Stimulated activated CD4-positive, alpha-beta T cell treated with anti-CD3 and anti-CD28 coated beads, Interleukin-12 subunit alpha, Interleukin-12 subunit beta, amount 100 ng/mL, for 24 hours (primary cell): Measurements from ENCODE around the gene PRAMEF15.
"Not testable (repeated sequence)": the region's sequence is repeated elsewhere in the genome, so short reads cannot be mapped to it uniquely, and the experiment has no call there.

Experiments used
- DNase-seq, 2 experiments: peaks; one replicate each; pipeline ENCODE4 v3.0.0-alpha.2; 2020; ENCODE audit warnings: low read depth in 2 of 2

Gene PRAMEF15

GRCh38 chr1:13315281-13315680 is at the start of gene PRAMEF15:
Gene PRAMEF15, plus strand, starts transcription at chr1:13315581. Its CDS starts 2,827 bp downstream, at chr1:13318408.
- not testable (repeated sequence) for DNase-seq

- not testable (repeated sequence) for DNase-seq
These were observed 38.4 kb upstream of the PRAMEF15 start for GRCh38 chr1:13277016-13277415.

- DNase-seq = not testable (repeated sequence)
These were observed 35.8 kb upstream of the PRAMEF15 start for GRCh38 chr1:13279617-13280016.

- DNase-seq = not testable (repeated sequence)
These were observed 30.3 kb upstream of the PRAMEF15 start, which contains the start of gene PRAMEF8 for GRCh38 chr1:13285037-13285436. Gene PRAMEF8, minus strand, starts transcription at chr1:13285137. Its CDS starts 1,046 bp downstream, at chr1:13284091.

DNA sequence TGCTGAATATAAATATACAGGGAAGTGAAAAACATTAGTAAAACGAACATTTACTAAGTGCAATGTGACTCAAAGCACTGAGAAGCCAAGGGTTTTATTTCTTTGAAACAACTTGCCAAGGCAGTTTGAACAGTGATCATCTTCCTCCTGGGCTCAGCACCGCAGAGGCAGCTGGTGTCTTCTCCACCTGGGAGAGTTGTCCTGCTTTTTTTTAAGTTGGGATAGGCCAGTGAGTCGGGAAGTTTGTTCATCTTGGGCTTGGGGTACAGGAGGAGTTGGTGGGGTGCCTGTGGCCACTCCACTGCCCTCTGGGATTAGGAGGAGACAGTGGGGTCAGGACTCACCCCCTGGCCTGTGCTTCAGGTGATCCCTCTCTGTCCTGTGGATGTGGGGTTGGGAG is 26.4 kb upstream of the PRAMEF15 start:
- not testable (repeated sequence) for DNase-seq

DNA sequence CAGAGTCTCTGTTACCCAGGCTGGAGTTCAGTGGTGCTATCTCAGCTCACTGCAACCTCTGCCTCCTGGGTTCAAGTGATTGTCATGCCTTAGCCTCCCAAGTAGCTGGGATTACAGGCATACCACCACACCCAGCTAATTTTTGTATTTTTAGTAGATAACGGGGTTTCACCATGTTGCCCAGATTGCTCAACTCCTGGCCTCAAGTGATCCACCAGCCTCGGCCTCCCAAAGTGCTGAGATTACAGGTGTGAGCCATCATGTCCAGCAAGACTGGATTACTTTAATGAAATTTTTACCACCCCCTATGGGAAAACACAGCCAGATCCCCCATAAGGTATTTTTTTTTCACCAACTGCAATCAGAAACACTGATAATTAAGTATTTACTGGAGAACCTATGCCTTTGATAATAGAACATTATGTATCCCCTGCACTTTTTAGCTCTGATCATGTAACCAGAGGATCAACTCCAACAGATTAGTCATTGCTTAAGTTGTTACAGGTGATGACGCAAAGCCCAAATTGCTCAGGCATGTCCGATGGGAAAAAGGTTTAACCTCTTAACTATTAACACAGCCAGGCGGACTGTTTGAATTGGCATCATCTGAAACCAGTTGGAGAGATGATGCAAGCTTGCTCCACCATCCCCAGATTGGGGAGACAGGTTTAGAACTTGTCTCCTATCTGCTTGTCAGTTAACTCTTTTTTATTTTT is 18.0 kb upstream of the PRAMEF15 start:
- DNase-seq = not testable (repeated sequence)

- DNase-seq = not testable (repeated sequence)
These were observed 16.7 kb upstream of the PRAMEF15 start for GRCh38 chr1:13298699-13299098.

DNA sequence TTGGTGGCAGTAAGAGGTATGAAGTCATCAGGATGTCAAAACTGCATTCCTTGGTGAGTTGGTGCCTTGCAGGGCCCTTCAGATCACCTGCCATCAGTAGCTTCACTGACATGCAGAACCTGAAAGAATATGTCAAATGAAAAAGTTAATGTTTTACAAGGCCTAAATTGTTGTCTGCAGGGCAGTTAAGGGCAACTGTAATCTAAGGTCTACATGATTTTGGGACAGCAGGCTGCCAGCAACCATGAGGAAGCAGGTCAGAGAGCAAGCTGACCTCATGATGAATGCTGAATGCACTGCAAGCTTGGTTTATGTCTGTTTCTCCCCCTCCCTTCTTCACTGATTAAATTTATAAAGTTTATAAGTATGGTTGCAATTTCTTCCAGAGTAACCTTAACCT is 13.2 kb upstream of the PRAMEF15 start:
- DNase-seq = not testable (repeated sequence)

GRCh38 chr1:13303239-13303638 is 12.1 kb upstream of the PRAMEF15 start, which contains the start of gene PRAMEF33:
Gene PRAMEF33, plus strand, starts transcription at chr1:13303539. Its CDS starts 2,416 bp downstream, at chr1:13305955.
- not testable (repeated sequence) for DNase-seq

GRCh38 chr1:13342496-13342895 is 27.1 kb downstream of the PRAMEF15 start:
- DNase-seq = not testable (repeated sequence)

DNA sequence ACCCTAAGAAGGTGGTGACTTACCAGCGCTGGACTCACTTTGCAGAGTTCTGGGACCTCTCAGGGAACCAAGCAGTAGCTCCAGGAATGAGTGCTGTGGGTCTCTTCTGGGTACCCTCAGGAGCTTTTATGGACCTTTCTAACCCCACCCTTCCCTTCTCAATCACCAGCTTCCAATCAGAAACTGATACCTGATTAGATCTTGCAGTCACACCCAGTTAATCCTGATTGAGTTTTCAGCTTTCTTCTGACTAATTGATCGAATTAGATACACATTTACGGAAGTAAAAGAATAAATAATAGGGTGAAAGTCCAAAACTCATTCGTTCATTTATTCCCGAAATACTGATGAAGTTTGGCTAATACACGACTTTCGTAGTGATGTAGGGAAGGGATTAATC is 31.7 kb downstream of the PRAMEF15 start, which contains the start of gene PRAMEF14:
Gene PRAMEF14 (minus strand): TSS at position 101 of the 400 bp plus-strand sequence. CDS start 1,820 bp downstream, outside the sequence.
- not testable (repeated sequence) for DNase-seq

GRCh38 chr1:13353476-13353875 is 38.1 kb downstream of the PRAMEF15 start:
- not testable (repeated sequence) for DNase-seq

GRCh38 chr1:13354475-13354874 is 39.1 kb downstream of the PRAMEF15 start:
- DNase-seq = not testable (repeated sequence)

GRCh38 chr1:13356774-13357173 is 41.4 kb downstream of the PRAMEF15 start:
- not testable (repeated sequence) for DNase-seq

DNA sequence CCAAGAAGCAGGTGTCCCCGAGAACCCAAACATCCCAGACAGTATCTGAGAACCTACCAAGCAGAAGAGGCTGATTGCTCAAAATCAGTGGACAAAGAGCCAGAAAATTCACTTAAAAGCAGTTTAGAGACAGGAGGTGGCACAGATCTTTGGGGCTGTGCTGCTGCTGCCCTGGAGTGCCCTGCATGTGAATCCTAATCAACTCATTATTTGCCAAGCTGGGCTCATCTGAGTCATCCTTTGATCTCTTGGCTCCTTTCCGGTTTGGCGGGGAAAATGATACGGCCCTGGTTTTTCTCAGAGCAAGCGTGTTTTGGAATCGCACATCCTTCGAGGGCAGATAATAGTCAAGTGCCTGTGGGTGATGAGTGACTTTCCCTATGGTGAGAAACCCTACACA is 47.0 kb downstream of the PRAMEF15 start:
- not testable (repeated sequence) for DNase-seq

DNA sequence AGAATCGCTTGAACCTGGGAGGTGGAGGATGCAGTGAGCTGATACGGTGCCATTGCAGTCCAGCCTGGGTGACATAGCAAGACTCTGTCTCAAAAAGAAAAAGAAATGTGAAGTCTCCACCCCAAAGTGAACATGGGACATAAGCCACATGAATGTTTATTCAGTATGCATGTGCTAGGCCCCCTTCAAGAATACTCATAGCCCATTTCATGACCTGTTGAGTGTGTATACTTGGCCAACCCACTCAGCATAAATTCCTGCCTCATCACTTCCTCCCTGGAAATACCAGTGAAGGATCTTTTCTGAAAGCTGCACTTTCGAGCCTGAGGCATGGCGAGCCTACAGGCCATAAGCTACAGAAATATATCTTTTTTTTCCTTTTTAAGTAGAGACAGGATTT is 49.5 kb downstream of the PRAMEF15 start:
- not testable (repeated sequence) for DNase-seq

- not testable (repeated sequence) for DNase-seq
These were observed 51.2 kb downstream of the PRAMEF15 start for GRCh38 chr1:13366536-13366935.

- peak in 1 of 2 experiments; percentile 14 for DNase-seq
These were observed 53.2 kb downstream of the PRAMEF15 start for GRCh38 chr1:13368544-13368943.
